GM12801 (cell line): Measurements from ENCODE around the gene HOXA13.

Experiments
- CTCF ChIP-seq: IDR thresholded peaks from one replicate; pipeline ENCODE4 v1.5.1; 2011; ENCODE audit warnings: control low read depth; ENCODE audit not compliant: insufficient read length; ENCODE audit errors: extremely low read depth

HOXA13 gene

GRCh38 chr7:27160145-27160545 lies 39.7 kb downstream of the HOXA13 start:
- TF ChIP-seq CTCF: no peak

- no peak for TF ChIP-seq CTCF
Observed at GRCh38 chr7:27159266-27160144, 40.4 kb downstream of the HOXA13 start.

GRCh38 chr7:27158436-27159265 lies 41.2 kb downstream of the HOXA13 start:
- no peak for TF ChIP-seq CTCF

- no peak for TF ChIP-seq CTCF
Observed at GRCh38 chr7:27157702-27158431, 42.0 kb downstream of the HOXA13 start.

GRCh38 chr7:27156916-27157701 lies 42.8 kb downstream of the HOXA13 start:
- TF ChIP-seq CTCF: no peak

GRCh38 chr7:27156508-27156898 lies 43.4 kb downstream of the HOXA13 start, which contains the start of gene HOXA7:
TSS of gene HOXA7 (minus strand) at chr7:27156675. CDS start at chr7:27156545, 130 bp downstream.
- TF ChIP-seq CTCF: no peak
